HepG2 (cell line): ENCODE results near the gene GALNT10. TPM values are rescaled to one million over a fixed set of nuclear protein-coding genes. Genes with fewer than 3 reads are reported as not detected.

Experiments used
- ARNT ChIP-seq: fragments of 450-650 bp; IDR thresholded peaks from 2 replicates; pipeline ENCODE4 v1.6.1; 2017
- MLLT10 ChIP-seq: sonication (generic); formaldehyde crosslinking; IDR thresholded peaks from 2 replicates; pipeline ENCODE4 v1.4.0; 2020; ENCODE audit warnings: missing genetic modification reagents
- NBN ChIP-seq: fragments of 450-650 bp; conservative IDR thresholded peaks from 2 replicates; pipeline ENCODE4 v1.6.1; 2017
- NR2F6 ChIP-seq, 2 experiments: IDR thresholded peaks; 2 replicates each; pipeline ENCODE4 v1.6.1; 2016; ENCODE audit warnings: antibody characterized with exemption in 1 of 2, mild to moderate bottlenecking in 1 of 2
- SNAI1 ChIP-seq: sonication (generic); formaldehyde crosslinking; IDR thresholded peaks from 2 replicates; pipeline ENCODE4 v1.5.0; 2020; ENCODE audit warnings: mild to moderate bottlenecking, missing genetic modification reagents, borderline replicate concordance
- ZNF121 ChIP-seq: sonication (generic); formaldehyde crosslinking; IDR thresholded peaks from 2 replicates; pipeline ENCODE4 v1.5.0; 2020; ENCODE audit warnings: mild to moderate bottlenecking, missing genetic modification reagents
- ZNF205 ChIP-seq: IDR thresholded peaks from 2 replicates; pipeline ENCODE4 v1.6.1; 2018; ENCODE audit warnings: missing biosample characterization, missing genetic modification reagents
- ZNF207 ChIP-seq: fragments of 450-650 bp; IDR thresholded peaks from 2 replicates; pipeline ENCODE4 v1.6.1; 2016; ENCODE audit warnings: antibody characterized with exemption, borderline replicate concordance
- ZNF616 ChIP-seq: sonication (generic); formaldehyde crosslinking; IDR thresholded peaks from 2 replicates; pipeline ENCODE4 v1.5.0; 2020; ENCODE audit warnings: low read depth, mild to moderate bottlenecking, missing genetic modification reagents
- ZNF644 ChIP-seq: IDR thresholded peaks from 2 replicates; pipeline ENCODE4 v1.6.1; 2016; ENCODE audit warnings: low read depth
- ZNF747 ChIP-seq: sonication (generic); formaldehyde crosslinking; IDR thresholded peaks from 2 replicates; pipeline ENCODE4 v1.8.1; 2023; ENCODE audit warnings: missing genetic modification reagents, mild to moderate bottlenecking, borderline replicate concordance
- ZNF776 ChIP-seq: sonication (generic); formaldehyde crosslinking; IDR thresholded peaks from 2 replicates; pipeline ENCODE4 v1.4.0; 2020; ENCODE audit warnings: mild to moderate bottlenecking, missing genetic modification reagents
- polyA plus RNA-seq, 8 experiments: library from polyadenylated mRNA; depleted of rRNA in 3 of 8; stranded (reverse) in 7 of 8; unstranded in 1 of 8; fragments of >200 nt; fragmentation: Illumina TruSeq in 4 of 8; extraction: Trizol in 4 of 8; gene quantifications; 2 replicates each; pipeline versions ENCODE4 v1.2.1 to v1.2.3, GENCODE V29; 2011 to 2016; ENCODE audit warnings: low read depth in 4 of 8, missing spikeins in 1 of 8, mixed read lengths in 1 of 8; ENCODE audit not compliant: insufficient read depth in 1 of 8
- total RNA-seq, 5 experiments: library from RNA; depleted of rRNA; stranded (reverse); fragments of >200 nt; fragmentation: Illumina TruSeq; extraction: Trizol; gene quantifications; 2 replicates each; pipeline ENCODE4 v1.2.3, GENCODE V29; 2016; ENCODE audit warnings: low read depth in 1 of 5
- TF ChIP-seq, protein P1 (sequence below): sonication (generic); formaldehyde crosslinking; IDR thresholded peaks from 2 replicates; pipeline ENCODE4 v1.4.0; 2020; ENCODE audit warnings: missing genetic modification reagents
- TF ChIP-seq, protein P2 (sequence below): sonication (generic); formaldehyde crosslinking; IDR thresholded peaks from 2 replicates; pipeline ENCODE4 v1.5.1; 2020; ENCODE audit warnings: mild to moderate bottlenecking, missing genetic modification reagents, borderline replicate concordance

GALNT10 gene
- total and polyA plus RNA-seq, 2 of the 13 experiments (the other 11 are each of a cell fraction or from before 2014, with no cell fraction given) = 8.1 to 11.2 TPM

DNA sequence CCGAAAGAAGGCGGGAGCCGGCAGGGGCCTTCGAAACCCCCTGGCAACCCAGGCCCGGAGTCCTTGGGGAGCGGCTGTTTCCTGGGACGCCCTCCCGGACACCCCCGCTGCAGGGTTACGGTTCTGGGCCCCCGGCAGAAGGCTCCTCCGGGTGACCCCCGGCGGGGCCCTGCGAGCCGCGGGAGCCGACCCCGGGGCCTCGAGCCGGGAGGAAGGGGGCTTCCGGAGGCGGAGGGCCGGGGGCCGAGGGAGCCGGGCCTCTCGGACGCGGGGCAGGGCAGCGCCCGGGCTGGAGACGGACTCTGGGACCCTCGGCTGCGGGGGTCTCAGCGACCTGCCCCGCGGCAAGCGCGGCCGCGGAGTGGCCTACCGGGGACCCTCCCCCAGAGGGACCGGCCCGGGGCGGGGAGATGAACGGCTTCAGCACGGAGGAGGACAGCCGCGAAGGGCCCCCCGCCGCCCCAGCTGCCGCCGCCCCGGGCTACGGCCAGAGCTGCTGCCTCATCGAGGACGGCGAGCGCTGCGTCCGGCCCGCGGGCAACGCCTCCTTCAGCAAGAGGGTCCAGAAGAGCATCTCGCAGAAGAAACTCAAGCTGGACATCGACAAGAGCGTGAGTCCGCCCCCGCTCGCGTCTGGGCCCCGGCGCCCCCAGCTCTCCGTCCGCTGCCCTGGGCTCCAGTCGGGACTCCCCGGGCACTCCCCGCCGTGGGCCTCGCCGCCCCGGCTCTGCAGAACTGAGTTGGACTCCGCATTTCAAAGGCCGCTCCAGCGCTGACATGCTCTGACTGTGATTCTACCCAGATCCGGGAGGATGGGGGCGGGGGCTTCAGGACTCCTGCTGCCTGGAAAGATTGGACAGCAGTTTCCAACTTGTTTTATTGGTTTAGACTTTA is 255.9 kb downstream of the GALNT10 start (continued):
- TF ChIP-seq, protein P1, sequence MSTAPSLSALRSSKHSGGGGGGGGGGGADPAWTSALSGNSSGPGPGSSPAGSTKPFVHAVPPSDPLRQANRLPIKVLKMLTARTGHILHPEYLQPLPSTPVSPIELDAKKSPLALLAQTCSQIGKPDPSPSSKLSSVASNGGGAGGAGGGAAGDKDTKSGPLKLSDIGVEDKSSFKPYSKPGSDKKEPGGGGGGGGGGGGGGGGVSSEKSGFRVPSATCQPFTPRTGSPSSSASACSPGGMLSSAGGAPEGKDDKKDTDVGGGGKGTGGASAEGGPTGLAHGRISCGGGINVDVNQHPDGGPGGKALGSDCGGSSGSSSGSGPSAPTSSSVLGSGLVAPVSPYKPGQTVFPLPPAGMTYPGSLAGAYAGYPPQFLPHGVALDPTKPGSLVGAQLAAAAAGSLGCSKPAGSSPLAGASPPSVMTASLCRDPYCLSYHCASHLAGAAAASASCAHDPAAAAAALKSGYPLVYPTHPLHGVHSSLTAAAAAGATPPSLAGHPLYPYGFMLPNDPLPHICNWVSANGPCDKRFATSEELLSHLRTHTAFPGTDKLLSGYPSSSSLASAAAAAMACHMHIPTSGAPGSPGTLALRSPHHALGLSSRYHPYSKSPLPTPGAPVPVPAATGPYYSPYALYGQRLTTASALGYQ (CRISPR knock-in tag) = no peak
- no peak for TF ChIP-seq ZNF121 (CRISPR knock-in tag)
- TF ChIP-seq ZNF205 (CRISPR knock-in tag) = no peak
- TF ChIP-seq MLLT10 (CRISPR knock-in tag) = no peak
- no peak for TF ChIP-seq ZNF207
- TF ChIP-seq, protein P2, sequence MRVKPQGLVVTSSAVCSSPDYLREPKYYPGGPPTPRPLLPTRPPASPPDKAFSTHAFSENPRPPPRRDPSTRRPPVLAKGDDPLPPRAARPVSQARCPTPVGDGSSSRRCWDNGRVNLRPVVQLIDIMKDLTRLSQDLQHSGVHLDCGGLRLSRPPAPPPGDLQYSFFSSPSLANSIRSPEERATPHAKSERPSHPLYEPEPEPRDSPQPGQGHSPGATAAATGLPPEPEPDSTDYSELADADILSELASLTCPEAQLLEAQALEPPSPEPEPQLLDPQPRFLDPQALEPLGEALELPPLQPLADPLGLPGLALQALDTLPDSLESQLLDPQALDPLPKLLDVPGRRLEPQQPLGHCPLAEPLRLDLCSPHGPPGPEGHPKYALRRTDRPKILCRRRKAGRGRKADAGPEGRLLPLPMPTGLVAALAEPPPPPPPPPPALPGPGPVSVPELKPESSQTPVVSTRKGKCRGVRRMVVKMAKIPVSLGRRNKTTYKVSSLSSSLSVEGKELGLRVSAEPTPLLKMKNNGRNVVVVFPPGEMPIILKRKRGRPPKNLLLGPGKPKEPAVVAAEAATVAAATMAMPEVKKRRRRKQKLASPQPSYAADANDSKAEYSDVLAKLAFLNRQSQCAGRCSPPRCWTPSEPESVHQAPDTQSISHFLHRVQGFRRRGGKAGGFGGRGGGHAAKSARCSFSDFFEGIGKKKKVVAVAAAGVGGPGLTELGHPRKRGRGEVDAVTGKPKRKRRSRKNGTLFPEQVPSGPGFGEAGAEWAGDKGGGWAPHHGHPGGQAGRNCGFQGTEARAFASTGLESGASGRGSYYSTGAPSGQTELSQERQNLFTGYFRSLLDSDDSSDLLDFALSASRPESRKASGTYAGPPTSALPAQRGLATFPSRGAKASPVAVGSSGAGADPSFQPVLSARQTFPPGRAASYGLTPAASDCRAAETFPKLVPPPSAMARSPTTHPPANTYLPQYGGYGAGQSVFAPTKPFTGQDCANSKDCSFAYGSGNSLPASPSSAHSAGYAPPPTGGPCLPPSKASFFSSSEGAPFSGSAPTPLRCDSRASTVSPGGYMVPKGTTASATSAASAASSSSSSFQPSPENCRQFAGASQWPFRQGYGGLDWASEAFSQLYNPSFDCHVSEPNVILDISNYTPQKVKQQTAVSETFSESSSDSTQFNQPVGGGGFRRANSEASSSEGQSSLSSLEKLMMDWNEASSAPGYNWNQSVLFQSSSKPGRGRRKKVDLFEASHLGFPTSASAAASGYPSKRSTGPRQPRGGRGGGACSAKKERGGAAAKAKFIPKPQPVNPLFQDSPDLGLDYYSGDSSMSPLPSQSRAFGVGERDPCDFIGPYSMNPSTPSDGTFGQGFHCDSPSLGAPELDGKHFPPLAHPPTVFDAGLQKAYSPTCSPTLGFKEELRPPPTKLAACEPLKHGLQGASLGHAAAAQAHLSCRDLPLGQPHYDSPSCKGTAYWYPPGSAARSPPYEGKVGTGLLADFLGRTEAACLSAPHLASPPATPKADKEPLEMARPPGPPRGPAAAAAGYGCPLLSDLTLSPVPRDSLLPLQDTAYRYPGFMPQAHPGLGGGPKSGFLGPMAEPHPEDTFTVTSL (CRISPR knock-in tag) = no peak
- TF ChIP-seq ZNF776 (CRISPR knock-in tag) = no peak
- TF ChIP-seq ARNT = no peak
- TF ChIP-seq ZNF747 (CRISPR knock-in tag) = no peak
- TF ChIP-seq NR2F6 (IDR thresholded peaks at IDR 0.05) = no peak
- no peak for TF ChIP-seq NR2F6 (CRISPR knock-in tag; IDR thresholded peaks at IDR 0.05)
- TF ChIP-seq ZNF616 = no peak
- no peak for TF ChIP-seq SNAI1 (CRISPR knock-in tag)
- TF ChIP-seq NBN = no peak
- TF ChIP-seq ZNF644 (CRISPR knock-in tag) = no peak
